ENCODE measurements around the gene AJAP1.

DNA sequence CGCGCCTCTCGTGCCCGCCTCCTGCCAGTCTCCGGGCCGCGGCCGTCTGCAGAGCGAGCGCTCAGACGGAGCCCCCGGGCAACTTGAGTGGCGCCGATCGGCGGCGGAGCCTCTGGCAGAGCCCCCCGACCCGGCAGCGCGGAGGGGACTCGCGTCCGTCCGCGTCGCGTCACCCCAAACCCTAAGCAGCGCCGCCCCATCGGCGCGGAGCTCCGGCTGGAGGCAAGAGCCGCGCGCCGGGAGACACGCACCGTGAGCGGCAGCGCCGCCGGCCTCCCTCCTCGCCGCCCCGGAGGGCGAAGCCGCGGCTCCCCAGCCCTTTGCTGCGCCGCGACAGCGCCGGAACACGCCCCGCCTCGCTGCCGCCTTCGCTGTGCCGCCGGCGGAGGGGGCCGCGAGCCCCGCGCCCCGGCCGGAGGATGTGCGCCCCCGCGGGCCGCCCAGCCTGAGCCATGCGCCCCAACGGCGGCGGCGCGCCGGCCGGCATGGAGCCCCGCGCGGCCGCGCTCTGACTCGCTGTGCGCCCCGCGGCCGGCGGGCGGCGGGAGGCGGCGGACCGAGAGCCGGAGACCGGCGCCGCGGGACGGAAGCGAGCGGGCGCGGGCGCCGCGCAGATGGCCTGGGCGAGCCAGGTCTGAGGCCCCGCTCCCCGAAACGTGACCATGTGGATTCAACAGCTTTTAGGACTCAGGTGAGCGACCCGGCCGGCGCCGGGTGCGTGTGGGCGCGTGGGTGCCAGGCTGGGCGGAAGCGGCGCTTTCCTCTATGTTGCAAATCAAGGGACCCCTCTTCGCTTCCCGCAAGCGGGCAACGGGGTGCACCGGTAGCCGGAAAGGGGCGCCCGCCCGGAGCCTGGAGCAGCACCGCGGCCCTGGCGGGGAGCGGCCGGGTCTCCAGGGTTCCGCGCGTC lies 610 bp downstream of the AJAP1 start:
- TF ChIP-seq, protein P1, sequence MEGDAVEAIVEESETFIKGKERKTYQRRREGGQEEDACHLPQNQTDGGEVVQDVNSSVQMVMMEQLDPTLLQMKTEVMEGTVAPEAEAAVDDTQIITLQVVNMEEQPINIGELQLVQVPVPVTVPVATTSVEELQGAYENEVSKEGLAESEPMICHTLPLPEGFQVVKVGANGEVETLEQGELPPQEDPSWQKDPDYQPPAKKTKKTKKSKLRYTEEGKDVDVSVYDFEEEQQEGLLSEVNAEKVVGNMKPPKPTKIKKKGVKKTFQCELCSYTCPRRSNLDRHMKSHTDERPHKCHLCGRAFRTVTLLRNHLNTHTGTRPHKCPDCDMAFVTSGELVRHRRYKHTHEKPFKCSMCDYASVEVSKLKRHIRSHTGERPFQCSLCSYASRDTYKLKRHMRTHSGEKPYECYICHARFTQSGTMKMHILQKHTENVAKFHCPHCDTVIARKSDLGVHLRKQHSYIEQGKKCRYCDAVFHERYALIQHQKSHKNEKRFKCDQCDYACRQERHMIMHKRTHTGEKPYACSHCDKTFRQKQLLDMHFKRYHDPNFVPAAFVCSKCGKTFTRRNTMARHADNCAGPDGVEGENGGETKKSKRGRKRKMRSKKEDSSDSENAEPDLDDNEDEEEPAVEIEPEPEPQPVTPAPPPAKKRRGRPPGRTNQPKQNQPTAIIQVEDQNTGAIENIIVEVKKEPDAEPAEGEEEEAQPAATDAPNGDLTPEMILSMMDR (IDR thresholded peaks at IDR 0.05), result no peak
- TF ChIP-seq EZH2 (IDR thresholded peaks at IDR 0.05; ENCODE audit: borderline replicate concordance, insufficient read depth, low read depth, low read length, poor library complexity, severe bottlenecking), result no peak

Measured in B cell (primary cell).